Mesothelial cell of epicardium (in vitro differentiated cells): Measurements from ENCODE around the gene SERTM2. TPM values are rescaled to one million over a fixed set of nuclear protein-coding genes. Genes with fewer than 3 reads are reported as not detected.
A peak's percentile ranks its signal among the peaks of the same experiment; 100 is the strongest.

Source experiments
- DNase-seq, 2 experiments: peaks; one replicate each; pipeline ENCODE4 v3.0.0; 2021; ENCODE audit warnings: low spot score in 2 of 2; ENCODE audit not compliant: unreplicated experiment in 2 of 2
- H3K27ac Mint-ChIP-seq: 2 replicates; pipeline ENCODE4 v1.8.0; 2021; ENCODE audit warnings: mixed read lengths
- H3K27me3 Mint-ChIP-seq: 2 replicates; pipeline ENCODE4 v1.8.0; 2021; ENCODE audit warnings: low read depth, mixed read lengths
- H3K36me3 Mint-ChIP-seq: 2 replicates; pipeline ENCODE4 v1.8.0; 2021; ENCODE audit warnings: mixed read lengths
- H3K4me1 Mint-ChIP-seq: 2 replicates; pipeline ENCODE4 v1.8.0; 2021; ENCODE audit warnings: mixed read lengths
- H3K4me3 Mint-ChIP-seq: 2 replicates; pipeline ENCODE4 v1.8.0; 2021; ENCODE audit warnings: mild to moderate bottlenecking, moderate library complexity, mixed read lengths
- H3K9me3 Mint-ChIP-seq: 2 replicates; pipeline ENCODE4 v1.8.0; 2021; ENCODE audit warnings: mixed read lengths
- total RNA-seq: library from RNA; stranded (reverse); gene quantifications from 3 replicates; pipeline ENCODE4 v1.2.1, GENCODE V29; 2021
- TF ChIP-seq, protein P1 (sequence below): fragments of 200-600 bp; sonication (generic); IDR thresholded peaks from one replicate; pipeline ENCODE4 v1.5.0; 2021; ENCODE audit warnings: antibody characterized with exemption; ENCODE audit not compliant: unreplicated experiment

The SERTM2 gene
- 3.6 to 3.8 TPM (median 3.7 TPM) in 3 replicates for total RNA-seq

DNA sequence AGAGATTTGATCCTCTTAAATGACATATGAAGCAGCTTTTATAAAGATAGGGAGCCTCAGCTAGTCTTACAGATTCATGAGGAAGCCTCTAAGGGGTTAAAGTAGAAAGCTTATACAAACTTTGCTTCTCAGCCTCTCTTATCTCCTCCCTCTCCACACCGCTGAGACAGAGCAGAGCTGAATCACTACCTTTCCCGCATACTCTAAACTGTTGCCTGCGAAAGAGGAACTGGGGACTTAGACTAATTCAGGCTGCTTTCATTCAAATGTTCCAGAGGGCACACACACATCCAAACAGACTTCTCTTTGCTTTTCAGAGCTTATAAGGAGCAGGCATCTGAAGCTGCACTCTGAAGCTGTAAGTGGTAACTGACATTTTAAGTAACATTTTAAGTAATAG, at the start of gene SERTM2:
TSS of gene SERTM2 (plus strand) at position 169 of the 400 bp plus-strand sequence. CDS start 7,213 bp downstream, outside the sequence.
- peaks cover 41% of the 10 kb centered on the region for H3K4me1 Mint-ChIP-seq
- DNase-seq: no peak
- H3K9me3 Mint-ChIP-seq: peaks cover 3% of the 10 kb centered on the region
- no peaks in the 10 kb centered on the region for H3K36me3 Mint-ChIP-seq
- TF ChIP-seq, protein P1, sequence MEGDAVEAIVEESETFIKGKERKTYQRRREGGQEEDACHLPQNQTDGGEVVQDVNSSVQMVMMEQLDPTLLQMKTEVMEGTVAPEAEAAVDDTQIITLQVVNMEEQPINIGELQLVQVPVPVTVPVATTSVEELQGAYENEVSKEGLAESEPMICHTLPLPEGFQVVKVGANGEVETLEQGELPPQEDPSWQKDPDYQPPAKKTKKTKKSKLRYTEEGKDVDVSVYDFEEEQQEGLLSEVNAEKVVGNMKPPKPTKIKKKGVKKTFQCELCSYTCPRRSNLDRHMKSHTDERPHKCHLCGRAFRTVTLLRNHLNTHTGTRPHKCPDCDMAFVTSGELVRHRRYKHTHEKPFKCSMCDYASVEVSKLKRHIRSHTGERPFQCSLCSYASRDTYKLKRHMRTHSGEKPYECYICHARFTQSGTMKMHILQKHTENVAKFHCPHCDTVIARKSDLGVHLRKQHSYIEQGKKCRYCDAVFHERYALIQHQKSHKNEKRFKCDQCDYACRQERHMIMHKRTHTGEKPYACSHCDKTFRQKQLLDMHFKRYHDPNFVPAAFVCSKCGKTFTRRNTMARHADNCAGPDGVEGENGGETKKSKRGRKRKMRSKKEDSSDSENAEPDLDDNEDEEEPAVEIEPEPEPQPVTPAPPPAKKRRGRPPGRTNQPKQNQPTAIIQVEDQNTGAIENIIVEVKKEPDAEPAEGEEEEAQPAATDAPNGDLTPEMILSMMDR: no peak
- peak within 1 kb of the TSS; percentile 44 for H3K4me3 Mint-ChIP-seq
- no peaks in the 10 kb centered on the region for H3K27me3 Mint-ChIP-seq
- H3K27ac Mint-ChIP-seq: peak within 1 kb of the TSS; percentile 44

DNA sequence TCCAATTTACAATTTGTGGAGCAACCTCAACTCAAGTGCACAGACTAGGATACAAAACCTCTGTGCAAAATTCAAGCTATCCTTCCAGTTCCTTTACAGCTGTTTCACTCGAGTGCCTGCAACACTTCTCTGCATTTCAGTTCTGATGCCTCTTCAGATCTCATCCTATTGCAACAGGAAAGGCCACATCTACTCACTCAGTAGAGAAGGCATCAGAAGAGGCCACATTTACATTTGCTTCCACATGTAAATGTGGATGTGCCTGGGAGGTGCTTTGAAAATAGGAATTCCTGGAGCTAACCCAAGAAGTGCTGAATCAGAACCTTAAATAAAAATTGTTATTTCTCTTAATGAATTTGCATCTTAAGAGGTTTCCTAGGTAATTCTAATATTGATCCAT, 45.8 kb upstream of the SERTM2 start:
- Mint-ChIP-seq H3K36me3 (no peaks in the 10 kb centered on the region), H3K4me1 (peaks cover 4% of the 10 kb centered on the region), H3K27me3 (no peaks in the 10 kb centered on the region), H3K9me3 (peaks cover 22% of the 10 kb centered on the region), H3K4me3 (no peak overlapping the region), H3K27ac (no peak overlapping the region)
- TF ChIP-seq, protein P1: no peak
- no peak for DNase-seq

DNA sequence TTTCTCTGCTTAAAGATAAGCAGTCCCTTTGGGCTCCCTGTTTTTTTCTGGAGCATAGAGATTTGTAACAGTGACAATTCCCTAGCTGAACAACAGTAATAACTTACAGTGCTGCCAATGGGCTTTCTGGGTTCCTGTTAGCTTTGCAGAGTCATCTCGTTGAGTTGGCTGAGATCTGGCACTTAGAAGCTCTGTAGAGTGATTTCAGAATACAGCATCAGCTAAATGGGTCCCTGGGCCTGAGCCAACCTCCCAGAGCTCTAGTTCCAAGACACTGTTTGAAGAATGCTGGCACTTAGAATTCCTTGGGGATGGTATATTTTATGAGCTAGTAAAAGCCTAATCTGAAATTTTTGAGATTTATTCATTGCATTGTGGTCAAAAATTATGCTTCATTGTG, 43.5 kb upstream of the SERTM2 start:
- peaks cover 29% of the 10 kb centered on the region for H3K9me3 Mint-ChIP-seq
- DNase-seq: no peak
- TF ChIP-seq, protein P1: no peak
- no peak overlapping the region for H3K4me3 Mint-ChIP-seq
- no peaks in the 10 kb centered on the region for H3K27me3 Mint-ChIP-seq
- H3K27ac Mint-ChIP-seq: no peak overlapping the region
- H3K36me3 Mint-ChIP-seq: no peaks in the 10 kb centered on the region
- H3K4me1 Mint-ChIP-seq: no peaks in the 10 kb centered on the region

DNA sequence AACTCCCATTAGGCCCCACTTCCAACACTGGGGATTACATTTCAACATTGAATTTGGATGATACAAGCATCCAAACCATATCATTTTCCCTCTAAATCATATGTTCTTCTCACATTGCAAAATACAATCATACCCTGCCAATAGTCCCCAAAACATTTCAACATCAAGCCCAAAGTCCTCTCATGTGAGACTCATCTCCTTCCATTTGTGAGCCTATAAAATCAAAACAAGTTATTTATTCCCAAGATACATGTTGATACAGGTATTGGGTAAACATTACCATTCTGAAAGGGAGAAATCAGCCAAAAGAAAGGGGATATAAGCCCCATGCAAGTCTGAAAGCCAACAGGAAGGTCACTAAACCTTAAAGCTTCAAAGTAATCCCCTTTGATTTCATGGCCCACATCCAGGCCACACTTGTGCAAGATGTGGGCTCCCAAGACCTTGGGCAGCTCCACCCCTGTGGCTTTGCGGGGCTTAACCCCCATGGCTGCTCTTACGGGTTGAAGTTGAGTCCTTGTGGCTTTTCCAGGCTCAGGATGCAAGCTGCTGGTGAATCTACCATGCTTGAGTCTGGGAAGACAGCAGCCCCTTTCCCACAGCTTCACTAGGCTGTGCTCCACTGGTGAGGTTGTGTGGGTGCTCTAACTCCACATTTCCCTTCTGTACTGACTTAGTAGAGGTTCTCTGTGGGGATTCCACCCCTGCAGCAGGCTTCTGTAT, 40.6 kb upstream of the SERTM2 start:
- H3K4me1 Mint-ChIP-seq: no peaks in the 10 kb centered on the region

DNA sequence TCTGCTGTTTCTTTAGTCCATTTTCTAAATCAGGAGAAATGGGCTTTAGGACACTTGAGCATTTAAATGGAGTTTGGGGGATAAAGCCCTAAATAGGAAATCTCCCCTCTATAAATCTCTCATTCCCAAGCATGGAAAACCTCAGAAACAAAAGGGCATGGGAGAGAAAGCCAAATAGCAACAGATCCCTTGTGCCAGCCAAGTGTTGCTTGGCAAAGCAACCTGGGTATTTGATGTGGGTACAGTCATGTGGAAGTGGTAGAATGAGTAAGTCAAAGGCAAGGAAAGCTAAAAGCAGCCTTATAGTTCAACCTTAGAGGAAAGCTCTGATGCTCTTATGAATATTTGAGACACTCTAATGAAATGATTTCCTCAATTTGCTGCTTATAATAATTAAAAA, 29.5 kb upstream of the SERTM2 start:
- no peak overlapping the region for H3K27ac Mint-ChIP-seq
- TF ChIP-seq, protein P1: no peak
- peaks cover 4% of the 10 kb centered on the region for H3K4me1 Mint-ChIP-seq
- H3K27me3 Mint-ChIP-seq: no peaks in the 10 kb centered on the region
- peaks cover 34% of the 10 kb centered on the region for H3K9me3 Mint-ChIP-seq
- no peak overlapping the region for H3K4me3 Mint-ChIP-seq
- H3K36me3 Mint-ChIP-seq: peaks cover 11% of the 10 kb centered on the region
- no peak for DNase-seq

More for the DNA sequence above, 40.6 kb upstream of the SERTM2 start:
- TF ChIP-seq, protein P1: no peak
- Mint-ChIP-seq H3K4me3 (no peak overlapping the region), H3K36me3 (no peaks in the 10 kb centered on the region), H3K9me3 (peaks cover 26% of the 10 kb centered on the region), H3K27ac (no peak overlapping the region), H3K27me3 (no peaks in the 10 kb centered on the region)
- DNase-seq: no peak
